Ovary (tissue), 3 donors: ENCODE results near the gene CRYBG1.

Experiments
- CTCF ChIP-seq, 3 donors: fragments of 450-650 bp in 2 of 3; fragments of 200-600 bp in 1 of 3; IDR thresholded peaks; one replicate each; pipeline versions ENCODE4 v1.5.1 to v1.8.0; 2016 to 2022; ENCODE audit warnings: antibody characterized with exemption in 3 of 3, mild to moderate bottlenecking in 1 of 3
- EP300 ChIP-seq: sonication (generic); formaldehyde crosslinking; IDR thresholded peaks from one replicate; pipeline ENCODE4 v1.6.1; 2017; ENCODE audit warnings: antibody characterized with exemption
- POLR2A ChIP-seq: fragments of 450-650 bp; IDR thresholded peaks from one replicate; pipeline ENCODE4 v1.6.1; 2017; ENCODE audit warnings: antibody characterized with exemption, mild to moderate bottlenecking, moderate library complexity
- donor health status: DM: no; HTN: no; CAD: no.

- TF ChIP-seq CTCF (IDR thresholded peaks at IDR 0.05) (no peak), EP300 (no peak), POLR2A (no peak)
Measured at GRCh38 chr6:106446983-106447382, 86.5 kb downstream of the CRYBG1 start.
